HG02973 (cell line): ENCODE measurements around the gene PRRG1.
"Not testable (repeated sequence)": the region's sequence is repeated elsewhere in the genome, so short reads cannot be mapped to it uniquely, and the experiment has no call there.

ENCODE experiments used
- ATAC-seq: cut with Tn5 transposase; IDR thresholded peaks from one replicate; pipeline ENCODE4 v1.9.1; 2021; ENCODE audit warnings: moderate library complexity; ENCODE audit not compliant: unreplicated experiment

Gene PRRG1

GRCh38 chrX:37378404-37378803, 29.2 kb downstream of the PRRG1 start:
- ATAC-seq = no peak

DNA sequence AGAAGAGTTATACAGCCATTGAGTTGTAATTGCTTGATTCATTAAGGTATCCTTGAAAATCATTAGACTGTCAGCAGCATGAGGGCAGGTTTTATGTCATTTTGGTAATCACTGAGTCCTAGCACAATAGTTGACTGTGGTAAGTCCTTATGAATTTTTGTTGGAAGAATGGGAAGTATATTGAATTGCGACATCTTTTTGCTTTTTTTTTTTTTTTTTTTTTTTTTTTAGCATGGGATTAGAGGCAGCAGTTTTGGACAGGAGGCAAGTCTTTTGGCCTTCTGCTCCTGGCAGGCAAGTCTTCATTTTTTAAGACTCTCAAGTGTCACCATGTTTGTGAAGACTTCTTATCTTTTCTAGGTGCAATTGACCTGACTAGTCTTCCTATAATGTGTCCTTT, 29.7 kb downstream of the PRRG1 start:
- no peak for ATAC-seq

- no peak for ATAC-seq
These were observed 31.1 kb downstream of the PRRG1 start for GRCh38 chrX:37380256-37380655.

DNA sequence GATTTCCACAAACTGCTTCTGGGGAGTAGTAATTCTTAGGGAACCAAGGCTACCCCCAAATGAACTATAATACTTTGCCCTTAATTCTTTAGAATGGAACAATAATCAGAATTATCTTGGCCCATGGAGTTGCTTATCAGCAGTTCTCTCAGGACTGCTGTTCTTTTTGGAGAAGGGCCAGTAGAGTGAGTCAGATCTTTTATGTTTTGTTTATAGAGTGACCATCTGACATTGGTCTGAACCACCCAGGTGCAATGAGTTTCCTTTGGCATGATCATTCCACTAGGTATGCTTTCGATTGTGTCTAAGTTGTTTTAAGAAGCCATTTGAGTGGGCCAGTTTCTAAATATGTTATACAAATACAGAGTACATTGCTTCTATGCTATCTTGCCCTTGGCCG, 31.8 kb downstream of the PRRG1 start:
- ATAC-seq = no peak

DNA sequence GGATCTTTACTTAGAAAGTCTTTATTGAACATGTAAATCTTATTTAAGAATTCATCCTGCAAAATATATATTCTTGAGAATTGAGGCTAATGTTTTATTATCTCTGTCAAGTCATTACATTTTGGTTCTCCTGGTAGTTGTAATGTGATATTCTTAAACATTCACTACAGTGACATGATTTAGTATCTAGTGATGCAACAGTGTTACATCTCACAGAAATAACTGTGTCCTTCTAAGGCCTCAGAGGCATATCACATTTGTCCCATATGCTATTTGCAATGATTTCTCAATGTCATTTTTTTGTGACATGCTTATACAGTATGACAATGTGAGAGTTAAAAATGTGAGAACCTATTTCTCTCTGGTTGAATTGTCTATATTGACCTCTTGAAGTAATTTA, 34.1 kb downstream of the PRRG1 start:
- no peak for ATAC-seq

GRCh38 chrX:37388413-37388812, 39.2 kb downstream of the PRRG1 start:
- ATAC-seq = no peak

DNA sequence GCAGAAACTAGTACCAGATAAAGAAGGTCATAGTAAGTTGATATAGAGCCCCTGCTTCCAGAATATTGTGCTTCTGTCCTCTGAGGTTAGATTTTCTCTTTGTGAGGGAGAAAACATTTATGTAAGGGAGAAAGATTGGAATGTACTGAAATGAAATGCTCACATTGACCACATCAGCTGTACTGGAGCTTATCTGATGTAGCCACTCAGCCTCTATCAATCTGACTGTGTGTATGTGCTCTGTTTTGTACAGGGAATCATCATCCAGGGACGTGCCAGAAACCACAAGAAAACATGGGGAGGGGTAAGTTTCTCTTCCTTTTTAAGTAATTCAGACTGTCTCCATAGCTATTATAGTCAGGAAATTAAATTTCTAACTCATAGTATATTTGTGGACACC, 56.8 kb downstream of the PRRG1 start:
- ATAC-seq = no peak

- ATAC-seq = no peak
These were observed 58.6 kb downstream of the PRRG1 start for GRCh38 chrX:37407736-37408135.

GRCh38 chrX:37409278-37409677, 60.1 kb downstream of the PRRG1 start:
- no peak for ATAC-seq

DNA sequence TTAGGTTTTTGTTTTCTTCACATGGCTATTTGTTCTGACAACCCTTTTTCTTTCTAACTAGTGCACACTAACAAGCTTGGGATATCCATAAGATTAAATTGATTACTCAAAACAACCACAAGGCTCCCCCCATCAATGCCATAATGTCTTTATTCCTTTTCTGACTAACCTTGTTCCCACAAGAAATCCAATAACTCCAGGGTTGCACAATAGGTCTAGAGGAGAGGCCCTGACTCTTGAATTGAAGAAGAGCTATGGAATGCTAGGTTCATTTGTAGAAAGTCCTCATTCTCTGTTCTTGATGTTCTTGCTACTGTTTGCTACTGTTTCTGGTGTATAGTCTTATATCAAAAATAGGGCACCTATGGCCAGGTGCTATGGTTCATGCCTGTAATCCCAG, 71.0 kb downstream of the PRRG1 start:
- no peak for ATAC-seq

- ATAC-seq = no peak
These were observed 71.6 kb downstream of the PRRG1 start for GRCh38 chrX:37420756-37421155.

DNA sequence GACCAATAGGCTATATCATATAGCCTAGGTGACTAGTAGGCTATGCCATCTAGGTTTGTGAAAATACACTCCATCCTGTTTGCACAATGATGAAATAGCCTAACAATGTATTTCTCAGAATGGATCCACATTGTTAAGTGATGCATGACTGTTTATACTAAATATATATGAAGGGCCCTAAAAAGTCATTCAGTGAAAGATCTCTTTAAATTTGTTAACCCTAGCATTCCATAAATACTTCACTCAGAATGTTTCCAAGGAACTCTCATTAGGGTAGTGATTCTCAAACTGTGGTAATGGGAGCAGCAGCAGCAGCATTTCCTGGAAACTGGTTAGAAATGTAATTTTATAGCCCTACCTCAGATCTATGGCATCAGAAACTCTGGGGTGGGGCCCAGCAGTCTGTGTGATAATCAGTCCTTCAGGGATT, 74.9 kb downstream of the PRRG1 start:
- ATAC-seq = no peak

- no peak for ATAC-seq
These were observed 76.2 kb downstream of the PRRG1 start for GRCh38 chrX:37425370-37425769.

DNA sequence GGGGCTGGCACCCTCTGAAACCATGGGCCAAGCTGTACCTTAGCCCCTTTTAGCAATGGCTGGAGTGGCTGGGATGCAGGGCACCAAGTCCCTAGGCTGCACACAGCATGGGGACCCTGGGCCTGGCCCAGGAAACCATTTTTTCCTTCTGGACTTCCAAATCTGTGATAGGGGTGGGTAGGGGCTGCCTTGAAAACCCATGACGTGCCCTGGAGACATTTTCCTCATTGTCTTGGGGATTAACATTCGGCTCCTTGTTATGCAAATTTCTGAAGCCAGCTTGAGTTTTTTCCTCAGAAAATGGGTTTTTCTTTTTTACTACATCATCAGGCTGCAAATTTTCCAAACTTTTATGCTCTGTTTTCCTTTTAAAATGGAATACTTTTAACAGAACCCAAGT, 79.8 kb downstream of the PRRG1 start:
- not testable (repeated sequence) for ATAC-seq

DNA sequence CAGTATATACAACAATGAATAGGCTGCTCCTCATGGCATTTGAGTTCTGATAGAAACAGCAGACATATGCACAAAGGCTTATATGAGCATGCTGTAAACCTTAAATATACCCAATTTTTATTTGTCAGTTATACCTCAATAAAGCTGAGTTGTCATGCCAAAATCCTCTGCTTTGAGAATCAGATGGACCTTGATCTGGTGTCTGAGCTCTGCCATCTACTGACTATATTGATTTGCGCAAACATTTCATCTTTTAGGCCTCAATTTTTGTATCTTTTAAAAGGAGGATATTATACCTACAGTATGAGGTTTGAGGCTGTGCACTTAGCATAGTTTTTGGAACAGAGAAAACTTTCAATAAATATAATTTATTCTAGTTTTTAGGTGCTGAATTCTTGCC, 85.2 kb downstream of the PRRG1 start:
- no peak for ATAC-seq

DNA sequence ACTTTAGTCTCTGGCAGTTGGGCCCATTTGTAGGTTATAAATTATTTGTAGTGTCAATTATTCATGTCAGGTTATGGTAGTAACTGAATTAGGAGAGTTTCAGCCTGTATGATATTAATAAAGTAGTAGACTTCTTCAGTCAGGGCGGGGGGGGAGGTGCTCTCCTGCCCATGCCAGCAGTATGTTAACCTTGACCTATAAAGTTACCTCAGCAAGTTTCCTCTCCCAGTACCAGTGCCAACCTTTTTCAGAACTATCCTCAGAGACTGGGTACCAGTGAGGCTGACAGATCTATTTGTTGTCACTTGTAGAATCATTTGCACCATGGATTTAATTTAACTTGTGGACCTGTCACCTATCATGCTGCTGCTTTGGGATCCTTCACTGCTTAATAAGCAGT, 88.0 kb downstream of the PRRG1 start:
- no peak for ATAC-seq

DNA sequence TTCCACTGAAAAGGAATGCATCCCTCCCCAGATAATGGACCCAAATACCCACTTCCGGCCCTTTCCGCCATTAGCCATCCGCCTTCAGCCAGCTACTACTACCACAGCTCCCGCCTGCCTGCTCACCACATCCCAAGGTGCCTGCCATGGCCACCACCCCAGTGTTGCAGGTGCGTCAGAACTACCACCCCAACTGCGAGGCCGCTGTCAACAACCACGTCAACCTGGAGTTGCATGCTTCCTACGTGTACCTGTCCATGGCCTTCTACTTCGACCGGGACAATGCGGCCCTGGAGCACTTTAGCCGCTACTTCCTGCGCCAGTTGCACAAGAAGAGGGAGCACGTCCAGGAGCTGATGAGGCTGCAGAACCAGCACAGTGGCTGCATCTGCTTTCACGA, 92.2 kb downstream of the PRRG1 start:
- ATAC-seq = no peak

DNA sequence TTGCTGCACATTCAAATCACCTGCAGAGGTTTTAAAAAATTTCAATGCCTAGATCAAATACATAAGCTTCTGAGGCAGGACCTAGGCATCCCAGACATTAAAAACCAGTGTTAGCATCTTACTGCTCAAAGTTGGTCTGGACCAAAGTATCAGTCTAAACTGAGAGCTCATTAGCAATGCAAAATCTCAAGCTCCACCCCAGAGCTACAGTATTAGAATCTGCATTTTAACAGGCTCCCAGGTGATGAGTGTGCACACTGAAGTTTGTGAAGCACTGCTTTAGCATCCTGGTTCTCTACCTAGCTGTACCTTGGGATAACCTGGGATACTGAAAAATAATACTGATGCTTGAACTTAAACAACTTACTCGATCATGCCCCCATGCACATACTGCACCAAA, 96.0 kb downstream of the PRRG1 start:
- ATAC-seq = no peak

DNA sequence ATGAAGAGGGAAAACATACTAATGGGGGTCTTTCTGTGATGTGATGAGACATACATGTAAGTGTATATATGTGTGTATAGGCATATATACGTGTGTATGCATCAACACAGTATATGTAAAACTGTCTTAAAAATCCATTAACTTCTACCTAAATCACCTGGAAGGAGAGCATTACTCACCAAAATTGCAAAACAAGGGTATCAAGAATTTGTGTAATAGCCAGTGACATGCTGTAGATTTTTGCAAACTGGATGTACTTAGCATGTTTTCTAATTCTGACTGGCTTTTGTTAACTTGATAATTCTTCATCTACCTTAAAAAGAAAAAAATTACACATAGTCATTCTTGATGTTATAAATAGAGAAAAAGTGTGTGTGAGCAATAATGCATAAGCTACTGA, 104.7 kb downstream of the PRRG1 start:
- no peak for ATAC-seq

- no peak for ATAC-seq
These were observed 105.5 kb downstream of the PRRG1 start for GRCh38 chrX:37454537-37455285.

- ATAC-seq = no peak
These were observed 106.2 kb downstream of the PRRG1 start for GRCh38 chrX:37455381-37455780.

GRCh38 chrX:37460285-37460684, 111.1 kb downstream of the PRRG1 start:
- not testable (repeated sequence) for ATAC-seq

DNA sequence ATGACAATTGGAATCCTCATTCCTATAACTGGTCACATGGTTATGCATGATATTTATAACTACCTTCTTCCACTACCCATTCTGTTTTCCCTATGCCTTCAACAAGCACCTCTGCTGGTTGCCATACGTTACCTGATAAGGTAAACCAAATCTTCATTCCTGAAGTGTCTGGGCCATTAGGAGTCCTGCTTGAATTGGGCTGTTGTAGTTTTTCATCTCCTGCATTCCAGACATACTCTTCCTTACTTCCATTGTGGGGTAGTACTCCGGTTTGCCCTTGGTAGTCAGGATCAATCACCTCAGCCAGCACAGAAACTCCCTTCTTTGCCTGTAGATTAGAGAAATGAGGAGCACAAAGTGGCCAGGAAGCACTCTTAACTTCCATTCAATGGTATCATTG, 113.2 kb downstream of the PRRG1 start:
- ATAC-seq = no peak
